NCI-H1105 (cell line): ENCODE results near the gene GSG1.
A peak's percentile ranks its signal among the peaks of the same experiment; 100 is the strongest.

Experiments
- DNase-seq: peaks from one replicate; lab custom pipeline; 2025; lab: John Stamatoyannopoulos, UW

The GSG1 gene

DNA sequence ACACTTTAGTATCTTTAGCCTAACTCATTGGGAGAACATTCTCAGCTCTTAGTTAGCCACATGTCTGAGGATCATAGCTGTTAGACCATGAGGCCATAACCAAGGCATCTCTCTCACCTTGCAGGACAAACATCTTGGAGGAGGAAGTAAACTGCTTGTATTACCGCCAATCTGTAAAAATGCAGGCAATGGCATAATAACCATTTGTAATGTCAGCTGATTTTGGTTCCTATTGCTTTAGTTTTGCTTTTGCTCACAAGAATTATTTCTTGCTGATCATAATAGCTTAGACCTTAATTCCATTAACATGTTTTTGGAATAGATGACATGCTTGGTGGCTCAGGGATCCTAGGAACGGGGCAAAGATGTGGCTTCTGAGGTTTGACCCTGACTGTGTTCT, 16.4 kb upstream of the GSG1 start:
- DNase-seq, result no peak

DNA sequence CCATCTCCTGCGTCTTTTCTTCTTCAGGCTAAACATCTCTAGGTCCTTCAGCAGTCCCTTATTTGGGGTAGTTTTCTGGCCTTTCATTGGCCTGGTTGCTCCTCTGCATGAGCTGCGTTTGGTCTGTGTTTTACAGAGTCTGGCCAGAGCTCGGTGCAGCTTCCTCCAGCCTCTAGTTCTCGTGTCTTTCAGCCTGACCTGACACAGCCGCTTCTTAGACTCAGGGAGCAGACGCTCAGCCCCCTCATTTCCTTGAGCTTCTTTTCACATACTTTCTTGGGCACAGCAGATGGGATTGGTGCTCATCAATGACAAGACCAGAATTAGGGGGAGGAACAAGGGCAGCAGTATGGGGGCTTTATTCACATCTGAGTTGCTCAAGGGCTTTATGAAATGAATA, 13.6 kb upstream of the GSG1 start:
- DNase-seq, result no peak

DNA sequence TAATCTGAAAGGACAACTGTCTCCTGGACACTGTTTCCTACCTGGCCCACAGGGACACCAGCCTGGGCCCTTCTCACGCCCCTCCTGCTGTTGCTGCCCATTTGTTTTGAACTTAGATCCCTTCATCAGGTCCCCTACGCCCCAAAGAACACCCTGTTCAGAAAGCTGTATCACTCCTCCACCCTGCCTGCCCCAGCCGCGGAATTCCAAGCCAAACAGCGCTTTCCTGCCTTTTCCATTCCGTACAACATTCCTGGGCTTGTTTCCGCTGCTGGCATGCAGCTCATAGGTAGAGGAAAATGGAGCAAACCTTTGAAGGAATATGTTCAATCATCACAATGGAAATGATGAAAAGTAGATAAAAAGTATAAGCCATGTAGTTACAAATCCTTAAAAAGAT, 12.8 kb upstream of the GSG1 start:
- no peak for DNase-seq

DNA sequence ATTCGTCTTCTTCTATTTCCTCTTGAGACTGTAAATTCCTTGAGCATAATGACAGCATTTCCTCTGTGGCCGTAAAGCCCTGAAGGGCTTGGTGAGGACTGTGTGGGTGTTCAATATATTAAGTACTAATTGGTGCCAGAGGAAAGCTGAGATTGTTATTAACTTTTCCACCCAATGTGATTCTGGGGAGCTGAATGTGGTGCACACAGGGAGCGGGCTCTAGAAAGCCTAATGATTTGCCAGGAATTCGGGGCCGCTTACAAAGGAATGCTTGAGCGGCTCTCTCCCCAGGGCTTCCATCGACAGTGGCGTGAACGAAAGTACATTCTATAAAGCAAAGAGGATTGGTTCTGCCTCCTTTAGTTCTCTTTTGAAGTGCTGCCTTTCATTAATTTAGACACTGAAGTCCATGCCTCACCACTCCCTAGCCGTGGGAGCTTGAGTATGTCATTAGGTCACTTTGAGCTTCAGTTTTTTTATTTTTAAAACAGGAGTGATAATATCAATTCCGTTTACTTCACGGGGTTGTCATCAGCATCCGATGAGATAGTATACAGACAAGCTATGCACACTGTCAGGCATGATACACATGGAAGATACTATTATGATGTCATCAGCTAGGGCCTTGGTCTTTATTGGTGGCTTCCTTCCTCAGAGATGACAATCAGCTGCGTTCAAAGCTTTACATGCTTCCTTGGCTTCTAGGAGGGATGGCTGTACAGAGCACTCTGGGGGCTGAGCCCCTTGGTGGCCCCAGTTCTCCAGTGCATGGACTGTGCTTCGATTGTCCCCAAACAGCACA, 11.0 kb upstream of the GSG1 start:
- DNase-seq, result no peak

DNA sequence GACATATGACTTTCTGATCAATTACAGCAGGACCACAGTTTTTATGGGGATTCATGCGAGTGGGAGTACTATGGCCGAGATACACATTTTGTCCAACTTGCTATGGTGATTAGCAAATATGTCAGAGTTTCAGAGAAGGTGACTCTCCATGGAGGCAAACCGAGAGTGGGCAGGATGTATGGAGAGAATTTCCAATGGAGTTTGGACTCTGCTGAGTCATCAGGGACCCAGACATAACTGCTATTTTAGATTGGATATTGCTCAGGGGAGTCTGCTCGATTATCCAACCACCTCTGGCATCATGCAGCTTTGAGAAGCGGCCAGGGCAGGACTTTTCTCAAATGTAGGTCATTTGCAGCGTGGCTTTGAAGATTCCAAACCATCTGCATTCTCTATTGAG, 9.5 kb upstream of the GSG1 start:
- DNase-seq, result no peak

DNA sequence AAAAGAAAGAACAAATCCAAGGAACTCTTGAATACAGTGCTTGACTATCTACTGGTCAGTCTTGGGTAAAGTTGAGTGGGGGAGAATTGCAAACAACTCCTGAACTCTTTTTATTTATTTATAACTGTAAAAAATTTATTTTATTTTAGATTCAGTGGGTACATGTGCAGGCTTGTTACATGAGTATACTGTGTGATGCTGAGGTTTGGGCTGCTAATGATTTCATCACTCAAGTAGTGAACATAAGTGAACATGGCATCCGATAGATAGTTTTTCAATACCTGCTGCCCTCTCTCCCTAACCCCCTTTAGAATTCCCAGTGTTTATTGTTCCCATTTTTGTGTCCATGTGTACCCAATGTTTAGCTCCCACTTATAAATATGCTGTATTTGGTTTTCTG, 3.2 kb upstream of the GSG1 start:
- DNase-seq, result no peak

DNA sequence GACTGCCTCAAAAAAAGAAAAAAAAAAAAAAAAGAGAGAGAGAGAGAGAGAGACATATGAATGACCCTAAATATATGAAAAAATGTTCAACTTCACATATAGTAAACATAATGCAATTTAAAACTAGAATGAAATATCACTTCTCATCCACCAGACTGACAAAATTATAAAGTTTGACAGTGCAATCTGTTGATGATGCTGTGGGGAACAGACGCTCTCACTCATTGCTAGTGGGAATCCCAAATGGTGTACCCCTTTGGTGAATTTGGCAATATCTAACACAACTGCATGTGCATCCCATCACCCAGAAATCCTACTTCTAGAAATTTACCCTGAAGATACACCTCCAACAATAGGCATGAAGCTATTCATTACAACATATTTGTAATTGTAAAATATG, 2.3 kb upstream of the GSG1 start:
- DNase-seq, result no peak

DNA sequence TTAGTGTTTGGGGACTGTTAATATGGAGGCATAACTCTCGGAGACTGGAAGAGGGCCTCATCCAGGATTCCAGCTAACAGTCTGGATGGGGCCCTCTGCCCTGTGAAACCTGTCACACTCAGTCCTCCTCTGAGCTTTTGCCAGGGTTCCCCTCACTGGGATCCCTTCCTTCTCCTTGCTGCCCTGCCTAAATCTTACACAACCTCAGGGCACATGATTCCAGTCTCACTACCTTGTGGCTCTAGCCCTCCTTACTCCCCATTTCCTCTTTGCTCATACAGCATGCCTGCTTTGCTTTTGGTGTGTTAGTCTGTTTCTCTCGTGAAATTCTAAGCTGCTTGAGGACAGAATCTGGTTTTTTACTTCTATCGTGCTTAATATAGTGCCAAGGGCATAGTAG, 942 bp upstream of the GSG1 start:
- DNase-seq, result no peak

DNA sequence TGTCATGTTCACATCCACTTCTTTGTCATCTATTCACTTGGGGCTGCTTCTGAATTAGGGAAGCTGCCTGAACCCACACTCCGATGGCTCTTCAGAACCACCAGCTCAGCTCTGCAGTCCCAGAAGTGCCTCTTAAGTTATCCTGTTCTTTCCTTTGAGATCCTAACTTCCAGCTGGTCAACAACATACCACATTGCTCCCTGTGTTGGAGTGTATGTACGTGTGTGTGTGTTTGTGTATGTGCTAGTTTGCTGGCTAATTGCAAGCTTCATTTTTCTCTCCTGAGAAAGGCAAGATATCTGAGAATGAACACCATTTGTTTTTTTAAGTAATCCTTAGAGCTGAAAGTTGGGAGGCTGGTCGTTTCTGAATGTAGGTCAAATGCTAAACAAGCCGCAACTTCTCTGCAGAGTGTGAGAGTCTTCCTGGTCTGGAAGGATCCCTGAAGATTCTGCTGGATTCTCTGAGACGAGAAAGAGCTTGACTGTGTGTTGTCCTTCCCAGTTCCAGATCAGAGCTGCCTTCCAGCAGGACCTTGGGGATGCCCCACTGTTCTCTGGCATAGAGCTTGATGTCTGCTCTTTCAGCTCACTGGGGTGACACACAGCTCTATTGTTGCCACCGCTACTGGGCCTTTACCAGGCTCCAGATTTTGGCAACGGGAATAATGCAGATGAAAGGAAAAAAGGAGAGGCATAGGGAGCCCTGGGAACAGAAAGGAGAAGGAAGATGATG, 839 bp downstream of the GSG1 start:
- no peak for DNase-seq

DNA sequence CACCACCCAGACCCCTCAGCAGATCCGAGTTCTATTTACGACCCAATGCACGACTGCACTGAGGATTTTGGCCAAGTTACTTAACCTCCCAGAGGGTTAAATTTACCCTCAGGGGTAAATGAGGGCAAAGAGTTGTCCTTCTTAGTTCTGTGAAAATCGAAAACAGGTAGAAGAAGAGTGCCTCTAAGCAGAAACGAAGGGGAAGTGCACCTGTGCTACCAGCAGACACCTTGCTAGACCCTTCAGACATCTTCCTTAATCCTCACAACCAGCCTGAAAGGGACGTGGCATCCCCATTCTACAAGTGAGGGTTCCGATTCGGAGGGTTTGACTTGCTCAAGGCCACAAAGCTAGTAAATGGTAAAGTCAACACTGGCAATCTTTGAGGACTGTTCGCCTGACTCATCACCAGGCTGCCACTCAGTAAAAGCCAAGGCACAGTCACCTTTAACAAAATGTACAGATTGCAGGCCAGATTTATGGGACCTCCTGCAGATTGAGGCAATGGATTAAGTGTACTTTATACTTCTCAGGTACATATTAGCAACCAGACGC, 1.6 kb downstream of the GSG1 start:
- no peak for DNase-seq

DNA sequence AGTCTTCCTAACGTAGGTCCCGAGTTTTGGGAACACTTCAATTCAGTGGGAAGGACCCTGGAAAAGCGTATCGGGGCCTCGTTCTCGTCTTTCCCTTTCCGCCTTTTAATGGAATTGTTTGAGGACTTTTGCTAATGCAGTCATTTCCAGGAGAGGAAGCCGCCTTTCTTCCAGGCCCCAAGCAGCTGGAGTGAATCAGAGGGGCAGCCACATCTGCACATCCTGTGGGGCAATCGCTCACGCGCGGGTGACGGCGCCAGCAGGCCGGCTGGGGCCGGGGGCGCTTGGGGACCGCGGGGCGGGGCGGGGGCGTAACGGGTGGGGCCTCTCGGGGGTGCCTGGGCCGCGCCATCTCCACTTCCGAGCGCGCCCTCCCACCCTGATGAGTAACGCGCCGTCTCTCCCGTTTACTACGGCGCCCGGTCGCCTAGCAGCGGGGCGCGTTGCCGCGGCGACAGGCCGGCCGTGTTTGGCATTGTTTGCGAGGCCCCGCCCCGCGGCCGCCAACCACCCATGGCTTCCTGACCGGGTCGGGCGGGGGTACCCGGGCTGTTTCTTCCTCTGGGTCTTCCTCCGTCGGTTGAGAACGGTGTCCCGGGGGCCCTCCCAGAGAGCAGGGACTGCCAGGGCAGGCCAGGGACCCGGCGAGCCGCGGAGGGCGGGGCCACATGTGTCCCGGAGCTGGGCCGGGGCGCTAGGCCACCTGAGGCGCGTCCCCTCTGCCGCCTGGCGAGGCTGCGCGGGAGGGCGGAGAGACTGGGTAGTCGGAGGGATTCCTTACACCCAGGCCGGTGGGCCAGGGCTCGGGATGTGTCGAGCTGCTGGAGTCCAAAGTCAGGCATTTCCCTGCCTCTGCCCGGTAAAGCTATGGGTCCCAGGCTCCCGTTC, 2.3 kb downstream of the GSG1 start:
- peak; percentile 94 for DNase-seq

DNA sequence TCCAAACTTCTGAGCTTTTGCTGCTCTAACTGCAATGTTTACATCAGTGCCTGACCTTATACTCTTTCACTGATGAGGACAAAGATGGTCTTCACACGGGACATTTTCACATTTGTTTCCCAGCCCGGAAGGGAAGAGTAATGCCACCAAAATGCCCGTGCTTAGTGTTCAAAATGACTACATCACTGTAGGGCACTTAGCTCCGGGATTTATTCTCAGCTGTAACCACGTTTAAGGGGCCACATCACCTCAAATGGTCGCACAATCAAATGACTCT, 2.9 kb downstream of the GSG1 start:
- no peak for DNase-seq

DNA sequence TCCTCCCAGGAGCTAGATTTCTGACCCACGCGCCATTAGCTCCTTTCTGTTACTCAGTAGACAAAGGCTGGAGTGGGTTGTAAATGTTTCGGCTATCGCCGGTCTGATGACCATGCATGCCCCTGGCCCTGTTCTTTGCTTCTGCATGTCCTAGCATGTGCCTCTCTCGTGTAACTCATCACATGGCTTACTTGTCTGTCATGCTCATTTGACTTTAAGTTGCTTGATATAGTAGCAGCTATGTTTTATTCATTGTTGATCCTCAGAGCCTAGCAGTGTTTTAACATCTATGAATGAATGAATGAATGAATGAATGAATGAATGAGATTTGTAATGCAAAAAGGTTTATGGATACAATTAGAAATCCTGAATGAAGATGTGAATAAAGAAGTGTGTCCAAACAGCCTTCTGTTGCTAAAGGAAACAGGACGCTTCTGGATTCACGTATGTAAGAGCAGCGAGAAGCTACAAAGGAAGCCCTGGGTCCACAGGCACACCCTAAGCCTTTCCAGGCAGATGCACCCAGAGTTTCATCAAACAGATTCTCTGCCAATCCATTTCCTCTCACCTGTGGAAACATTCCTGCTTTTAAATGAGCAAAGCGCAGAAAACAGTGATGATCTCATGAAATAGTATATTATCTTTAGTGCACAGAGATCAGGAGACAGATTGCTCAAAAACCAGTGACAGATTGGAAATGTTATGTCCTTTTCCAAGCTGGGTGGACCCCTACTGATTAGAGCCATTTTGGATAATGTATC, 3.4 kb downstream of the GSG1 start:
- DNase-seq, result no peak

DNA sequence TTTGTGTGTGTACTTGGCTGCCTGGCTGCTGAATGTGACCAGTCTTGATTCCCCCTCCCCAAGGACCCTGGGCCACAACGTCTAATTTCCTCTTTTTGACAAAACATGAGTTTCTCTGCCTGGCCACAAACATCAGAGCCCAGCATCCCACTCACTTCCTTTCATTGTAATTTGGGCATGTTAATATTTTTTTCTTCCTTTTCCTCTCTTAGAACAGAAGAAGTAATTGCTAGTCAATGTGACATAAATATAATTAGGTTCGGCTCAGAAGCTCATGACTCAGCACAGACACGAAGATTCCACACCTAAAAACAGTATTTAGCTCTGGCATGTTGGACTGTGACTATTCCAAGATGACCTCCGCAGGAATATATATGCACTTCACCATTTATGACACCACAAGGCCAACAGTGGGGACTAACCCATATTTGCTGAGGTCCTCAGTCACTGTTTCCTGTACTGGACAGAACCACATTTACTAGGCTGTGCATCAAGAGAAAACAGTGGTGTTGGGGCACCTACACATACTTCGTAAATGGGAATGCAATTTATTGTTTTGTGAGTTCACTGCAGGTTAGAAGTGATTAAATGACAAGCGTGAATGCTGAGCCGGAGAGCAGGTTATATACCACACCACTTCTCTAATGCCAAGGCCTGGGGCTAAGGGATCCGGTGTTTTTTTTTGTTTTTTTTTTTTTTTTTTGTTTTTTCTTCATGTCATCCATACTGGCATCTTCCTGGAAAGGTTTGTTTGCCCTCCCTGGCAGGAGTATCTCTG, 4.2 kb downstream of the GSG1 start:
- no peak for DNase-seq

DNA sequence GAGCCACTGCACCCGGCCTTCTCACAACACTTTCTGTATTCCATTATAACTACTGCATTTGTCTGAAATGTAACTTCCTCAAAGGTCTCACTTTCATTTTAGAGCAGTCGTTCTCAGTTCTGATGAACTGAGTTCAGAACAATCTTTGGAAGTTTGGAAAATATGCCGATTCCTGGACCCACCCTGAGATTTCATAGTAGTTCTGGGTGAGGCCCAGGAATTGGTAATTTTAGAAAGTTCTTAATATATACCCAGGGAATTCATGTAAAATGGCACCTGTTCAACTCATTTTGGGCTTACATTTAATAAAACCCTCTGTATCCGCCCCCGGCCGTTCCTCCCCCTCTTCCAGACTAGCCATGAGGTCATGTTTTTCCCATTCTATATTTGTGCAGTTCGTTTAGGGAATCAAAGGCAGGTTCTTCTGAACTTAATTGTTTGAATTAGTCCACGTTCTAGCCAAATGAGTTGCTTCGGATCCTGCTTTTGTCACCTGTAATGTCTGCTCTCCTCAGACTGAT, 5.9 kb downstream of the GSG1 start:
- no peak for DNase-seq

DNA sequence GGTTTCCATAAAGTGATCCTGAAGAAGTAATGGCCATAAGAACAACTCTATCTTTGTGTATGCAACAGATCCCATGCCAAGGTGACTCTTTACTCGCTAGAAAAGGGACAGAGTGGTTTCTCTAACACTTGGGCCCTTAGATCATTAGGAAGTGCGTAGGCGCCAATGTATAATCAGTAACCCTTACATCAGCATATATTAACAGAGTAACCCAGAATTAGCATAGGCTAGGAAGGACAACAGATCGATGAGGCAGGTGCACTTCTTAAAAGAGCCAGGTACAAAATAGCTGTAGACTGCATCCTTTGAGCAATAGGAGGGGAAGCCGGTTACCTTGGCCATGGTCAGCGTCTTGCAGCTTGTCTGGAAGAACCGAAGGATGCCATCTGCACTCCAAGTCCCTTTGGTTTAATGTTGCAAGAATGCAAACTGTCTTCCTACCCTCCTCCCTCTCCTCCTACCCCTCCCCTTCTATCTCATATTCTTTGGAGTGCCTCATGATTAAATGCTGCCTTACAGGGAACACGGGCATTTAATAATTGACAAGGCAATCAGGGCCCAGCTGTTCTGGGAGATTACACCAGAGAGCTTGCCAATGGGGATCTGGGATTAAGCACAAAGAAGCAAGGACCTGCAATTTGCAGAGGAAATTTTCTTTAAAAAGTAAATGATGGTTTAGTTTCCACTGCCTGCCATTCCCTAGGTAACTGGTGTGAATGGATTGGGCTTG, 8.0 kb downstream of the GSG1 start:
- no peak for DNase-seq

DNA sequence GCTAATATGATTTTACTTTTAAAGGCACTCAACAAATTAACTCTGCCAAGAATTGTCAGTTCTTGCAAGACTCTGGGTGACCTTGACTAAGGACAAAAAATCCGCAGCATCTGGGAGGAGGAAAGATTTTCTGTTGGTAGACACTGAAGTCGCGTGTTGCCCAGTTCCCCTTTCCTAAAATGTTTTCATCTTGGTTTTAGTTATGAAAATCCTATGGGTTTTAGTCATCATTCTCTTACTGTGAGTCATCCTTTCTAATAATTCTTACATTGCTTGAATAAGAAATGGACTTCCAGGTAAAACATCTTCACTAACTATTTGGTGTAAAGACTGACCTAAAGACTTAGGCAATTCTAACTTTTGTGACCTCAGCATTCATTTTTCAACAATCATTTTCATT, 9.1 kb downstream of the GSG1 start:
- no peak for DNase-seq

DNA sequence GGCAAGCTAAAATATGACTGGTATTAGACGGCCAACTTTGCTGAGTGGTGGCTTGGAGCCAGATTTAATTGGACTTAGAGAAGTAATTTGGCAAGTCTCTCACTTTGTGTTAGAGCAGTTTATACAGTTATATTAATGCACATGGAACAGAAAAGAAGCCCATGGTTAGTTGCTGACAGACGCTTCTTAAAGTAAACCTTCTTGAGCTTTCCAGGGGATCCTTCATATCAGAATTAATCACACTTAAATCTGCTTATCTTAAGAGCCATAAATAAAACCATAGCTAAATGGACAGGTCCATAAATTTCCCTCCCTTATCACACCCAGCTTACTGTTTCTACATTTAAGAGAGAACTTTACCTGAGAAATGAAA, 9.6 kb downstream of the GSG1 start:
- no peak for DNase-seq

DNA sequence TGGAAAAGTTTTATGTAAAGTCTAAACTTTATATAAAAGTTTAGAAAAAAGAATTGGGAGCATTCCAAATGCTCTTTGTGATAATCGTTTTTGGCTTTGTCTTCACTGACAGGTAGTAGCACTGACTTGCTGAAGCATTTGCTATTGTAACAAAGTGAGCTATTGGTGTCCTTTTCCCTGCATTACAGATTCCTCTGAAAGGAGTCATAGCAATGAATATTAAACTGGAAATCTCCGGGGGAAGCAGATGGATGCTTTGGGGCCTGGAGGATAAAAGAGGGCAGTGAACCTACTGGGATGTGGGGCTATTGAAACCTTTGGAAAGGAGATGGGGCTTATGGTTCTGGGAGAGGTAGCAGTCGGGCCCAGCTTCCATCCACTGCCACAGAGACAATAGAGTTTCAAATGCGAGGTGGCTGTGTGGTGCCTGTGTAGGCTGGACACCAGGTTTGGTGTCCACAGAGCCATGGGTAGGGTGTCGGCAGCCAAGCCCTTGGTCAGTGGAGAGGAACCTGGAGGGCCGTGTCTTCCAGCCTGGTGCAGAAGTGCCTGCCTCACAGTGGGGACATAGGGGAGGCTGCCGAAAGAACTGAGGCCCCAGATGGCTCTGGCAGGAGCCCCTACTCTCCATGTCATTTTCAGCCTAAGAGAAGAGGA, 10.1 kb downstream of the GSG1 start:
- no peak for DNase-seq

DNA sequence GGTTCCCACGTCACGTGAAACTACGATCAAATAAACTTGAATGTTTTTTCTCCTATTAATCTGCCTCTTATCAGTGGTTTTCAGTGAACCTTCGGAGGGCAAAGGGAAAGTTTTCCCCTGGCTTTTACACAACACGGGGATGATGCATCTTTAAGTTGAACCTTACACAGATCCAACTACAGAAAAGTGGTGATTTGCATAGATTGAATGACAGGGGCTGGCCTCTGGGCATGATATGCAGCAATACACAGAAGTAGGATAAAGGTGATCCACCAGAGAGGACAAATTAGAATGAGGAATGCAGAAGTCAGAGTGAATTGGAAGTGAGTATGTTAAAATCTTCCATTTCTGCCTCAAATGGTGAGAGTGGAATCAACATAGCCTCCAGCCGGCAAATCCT, 11.6 kb downstream of the GSG1 start:
- no peak for DNase-seq
